Hepatocyte (in vitro differentiated cells): ENCODE data around the gene VRK3. TPM values are rescaled to one million over a fixed set of nuclear protein-coding genes. Genes with fewer than 3 reads are reported as not detected.

Experiments
- DNase-seq: peaks from one replicate; pipeline ENCODE4 v3.0.0-alpha.2; 2016; ENCODE audit warnings: low spot score
- H2AFZ ChIP-seq: fragments of 200-600 bp; sonication (generic); 2 replicates; pipeline ENCODE4 v1.6.0; 2016; ENCODE audit warnings: antibody characterized with exemption, mild to moderate bottlenecking
- H3K27ac ChIP-seq: fragments of 200-600 bp; sonication (generic); 2 replicates; pipeline ENCODE4 v1.5.1; 2016; ENCODE audit warnings: mild to moderate bottlenecking
- H3K27me3 ChIP-seq: fragments of 200-600 bp; sonication (generic); 2 replicates; pipeline ENCODE4 v1.6.1; 2016
- H3K36me3 ChIP-seq: fragments of 200-600 bp; sonication (generic); replicated peaks from 2 replicates; pipeline ENCODE4 v1.5.1; 2016; ENCODE audit warnings: low read depth; ENCODE audit not compliant: insufficient read depth
- H3K4me1 ChIP-seq: fragments of 200-600 bp; sonication (generic); 2 replicates; pipeline ENCODE4 v1.5.1; 2016; ENCODE audit warnings: mild to moderate bottlenecking, moderate library complexity; ENCODE audit not compliant: insufficient read depth
- H3K4me2 ChIP-seq: fragments of 200-600 bp; sonication (generic); 2 replicates; pipeline ENCODE4 v1.6.0; 2016
- H3K4me3 ChIP-seq: fragments of 200-600 bp; sonication (generic); 2 replicates; pipeline ENCODE4 v1.5.1; 2016; ENCODE audit warnings: mild to moderate bottlenecking
- H3K79me2 ChIP-seq: fragments of 200-600 bp; sonication (generic); 2 replicates; pipeline ENCODE4 v1.6.0; 2017; ENCODE audit warnings: mild to moderate bottlenecking
- H3K9me2 ChIP-seq: fragments of 200-600 bp; sonication (generic); replicated peaks from 2 replicates; pipeline ENCODE4 v1.6.0; 2017; ENCODE audit warnings: mild to moderate bottlenecking; ENCODE audit not compliant: insufficient read depth
- H3K9me3 ChIP-seq: fragments of 200-600 bp; sonication (generic); 2 replicates; pipeline ENCODE4 v1.5.1; 2016; ENCODE audit warnings: low read depth, mild to moderate bottlenecking
- H4K20me1 ChIP-seq: fragments of 200-600 bp; sonication (generic); 2 replicates; pipeline ENCODE4 v1.6.0; 2016; ENCODE audit warnings: mild to moderate bottlenecking; ENCODE audit not compliant: insufficient read depth, poor library complexity, severe bottlenecking
- CTCF ChIP-seq: fragments of 200-600 bp; sonication (generic); IDR thresholded peaks from 2 replicates; pipeline ENCODE4 v1.5.1; 2016; ENCODE audit warnings: antibody characterized with exemption, mild to moderate bottlenecking; ENCODE audit not compliant: poor library complexity
- EZH2 ChIP-seq: fragments of 200-600 bp; sonication (generic); IDR thresholded peaks from 2 replicates; pipeline ENCODE4 v1.6.1; 2016; ENCODE audit warnings: antibody characterized with exemption, mild to moderate bottlenecking, borderline replicate concordance
- EZH2phosphoT487 ChIP-seq: fragments of 200-600 bp; sonication (generic); IDR thresholded peaks from one replicate; pipeline ENCODE4 v1.6.1; 2018; ENCODE audit warnings: antibody characterized with exemption, mild to moderate bottlenecking, low read depth, moderate library complexity; ENCODE audit not compliant: unreplicated experiment, severe bottlenecking
- WGBS: methylation state at CpG from one replicate; pipeline ENCODE4 v1.1.6; 2016; ENCODE audit warnings: low lambda C conversion rate; ENCODE audit errors: missing lambda C conversion rate; 5-methylcytosine and 5-hydroxymethylcytosine counted together
- polyA plus RNA-seq: library from polyadenylated mRNA; unstranded; fragments of >200 nt; fragmentation: Nextera tagmentation; extraction: Ambion mirVana; gene quantifications from 2 replicates; pipeline ENCODE4 v1.2.1, GENCODE V29; 2016
- total RNA-seq: library from RNA; depleted of rRNA; stranded (reverse); fragments of >200 nt; gene quantifications from 2 replicates; pipeline ENCODE4 v1.2.3, GENCODE V29; 2014

Gene VRK3
- total and polyA plus RNA-seq, 2 experiments from 2014 or later: 39.7 to 42.3 TPM

- H3K4me3 ChIP-seq: no peak overlapping the region
Observed at GRCh38 chr19:49930483-49931011, 94.6 kb downstream of the VRK3 start.

GRCh38 chr19:49929611-49930482 is 95.3 kb downstream of the VRK3 start:
- Histone ChIP-seq H3K9me3 (no peaks in the 10 kb centered on the region), H4K20me1 (no peaks in the 10 kb centered on the region), H3K4me1 (peaks cover 8% of the 10 kb centered on the region), H3K9me2 (no peaks in the 10 kb centered on the region), H3K79me2 (peaks cover 33% of the 10 kb centered on the region), H3K4me3 (peak overlapping the region; percentile 80), H3K4me2 (peak overlapping the region; percentile 84), H2AFZ (peak overlapping the region; percentile 91), H3K27ac (peak overlapping the region; percentile 98), H3K36me3 (no peaks in the 10 kb centered on the region), H3K27me3 (no peaks in the 10 kb centered on the region)
- WGBS: 8% methylated on average over 38 of the region's 43 CpGs
- DNase-seq: peak; percentile 95
- TF ChIP-seq EZH2phosphoT487 (no peak), EZH2 (no peak), CTCF (no peak)

More at GRCh38 chr19:49930483-49931011, 94.6 kb downstream of the VRK3 start:
- Histone ChIP-seq H3K9me2 (no peaks in the 10 kb centered on the region), H3K27me3 (no peaks in the 10 kb centered on the region), H3K36me3 (no peaks in the 10 kb centered on the region), H3K4me1 (peaks cover 8% of the 10 kb centered on the region), H3K27ac (no peak overlapping the region), H3K9me3 (no peaks in the 10 kb centered on the region), H4K20me1 (no peaks in the 10 kb centered on the region), H3K4me2 (peak overlapping the region; percentile 84), H3K79me2 (peaks cover 26% of the 10 kb centered on the region), H2AFZ (no peak overlapping the region)
- DNase-seq: no peak
- WGBS: 74% methylated on average over 12 of the region's 15 CpGs
- TF ChIP-seq CTCF: no peak
- no peak for TF ChIP-seq EZH2
- TF ChIP-seq EZH2phosphoT487: no peak

GRCh38 chr19:49929121-49929610 is 96.0 kb downstream of the VRK3 start, which contains the start of the genes ATF5 and NUP62:
Gene ATF5 (plus strand): TSS chr19:49929205. CDS start chr19:49930851, 1,646 bp downstream.
Gene NUP62 (minus strand): TSS chr19:49929504. CDS start chr19:49909807, 19,697 bp downstream.
- H3K4me1 ChIP-seq: peaks cover 8% of the 10 kb centered on the region
- TF ChIP-seq EZH2phosphoT487 (no peak), EZH2 (no peak), CTCF (no peak)
- no peaks in the 10 kb centered on the region for H3K9me3 ChIP-seq
- WGBS: under 1% methylated on average over 38 of the region's 48 CpGs
- H3K27me3 ChIP-seq: no peaks in the 10 kb centered on the region
- peak within 1 kb of the TSS; percentile 84 for H3K4me2 ChIP-seq
- peak within 1 kb of the TSS; percentile 91 for H2AFZ ChIP-seq
- H3K9me2 ChIP-seq: no peaks in the 10 kb centered on the region
- no peaks in the 10 kb centered on the region for H3K36me3 ChIP-seq
- peak; percentile 96 for DNase-seq
- H4K20me1 ChIP-seq: no peaks in the 10 kb centered on the region
- peak within 1 kb of the TSS; percentile 98 for H3K27ac ChIP-seq
- H3K4me3 ChIP-seq: peak within 1 kb of the TSS; percentile 80
- H3K79me2 ChIP-seq: peaks cover 40% of the 10 kb centered on the region
